ENCODE measurements around the gene SDHB. TPM values are rescaled to one million over a fixed set of nuclear protein-coding genes. Genes with fewer than 3 reads are reported as not detected.

SDHB gene
- total and polyA plus RNA-seq, 9 of the 15 experiments (the other 6 are each of a cell fraction or from before 2014, with no cell fraction given) = 207 to 554 (median 365) TPM

- TF ChIP-seq PCBP1 (IDR thresholded peaks at IDR 0.05; ENCODE audit: low read depth, low read length, poor library complexity, severe bottlenecking) = no peak
- TF ChIP-seq HNRNPH1 (optimal IDR thresholded peaks at IDR 0.05; ENCODE audit: low read depth, low read length) = no peak
- TF ChIP-seq HNRNPK (IDR thresholded peaks at IDR 0.05; ENCODE audit: low read depth, low read length, poor library complexity, severe bottlenecking) = no peak
- no peak for TF ChIP-seq RFX1 (IDR thresholded peaks at IDR 0.05)
- TF ChIP-seq HCFC1 (IDR thresholded peaks at IDR 0.05; ENCODE audit: low read depth, low read length) = peak; percentile 74
- TF ChIP-seq KAT2B (IDR thresholded peaks at IDR 0.05; ENCODE audit: low read depth, low read length) = no peak
- TF ChIP-seq PRPF4 (IDR thresholded peaks at IDR 0.05; ENCODE audit: insufficient read depth, low read depth, low read length, poor library complexity, severe bottlenecking) = no peak
- TF ChIP-seq FOXO4 (CRISPR knock-in tag; IDR thresholded peaks at IDR 0.05) = no peak
- no peak for TF ChIP-seq ZFP30 (CRISPR knock-in tag; IDR thresholded peaks at IDR 0.05; ENCODE audit: borderline replicate concordance)
- TF ChIP-seq TFAP4 (CRISPR knock-in tag; IDR thresholded peaks at IDR 0.05; ENCODE audit: borderline replicate concordance) = peak; percentile 86
- no peak for TF ChIP-seq FOXP1 (CRISPR knock-in tag; IDR thresholded peaks at IDR 0.05)
- no peak for TF ChIP-seq ZNF717 (CRISPR knock-in tag; IDR thresholded peaks at IDR 0.05)
- peak; percentile 82; the same call in 1 of the 2 replicates for TF ChIP-seq HDGF (IDR thresholded peaks at IDR 0.05)
- TF ChIP-seq KDM1A (IDR thresholded peaks at IDR 0.05) = no peak
- TF ChIP-seq BCLAF1 (IDR thresholded peaks at IDR 0.05; ENCODE audit: borderline replicate concordance in 1 of 2, control insufficient read depth in 1 of 2, low read depth in 2 of 2, low read length in 1 of 2) = no peak
- no peak for TF ChIP-seq TSC22D4 (tag; IDR thresholded peaks at IDR 0.05)
- TF ChIP-seq NCOA6 (IDR thresholded peaks at IDR 0.05) = no peak
- TF ChIP-seq CCAR2 (IDR thresholded peaks at IDR 0.05; ENCODE audit: low read depth, low read length) = no peak
- no peak for TF ChIP-seq ZBTB8A (IDR thresholded peaks at IDR 0.05; ENCODE audit: partially characterized antibody)
- TF ChIP-seq PRMT5 (CRISPR knock-in tag; IDR thresholded peaks at IDR 0.05) = no peak
- TF ChIP-seq GABPA (tag; conservative IDR thresholded peaks at IDR 0.05; ENCODE audit: low read depth) = peak; percentile 93
- peak in 1 of 2 experiments; percentile 41; a peak in 1 of 3 replicates for TF ChIP-seq CBX3 (IDR thresholded peaks at IDR 0.05; ENCODE audit: borderline replicate concordance in 1 of 2, low read length in 2 of 2)
- TF ChIP-seq TEAD4 (IDR thresholded peaks at IDR 0.05; ENCODE audit: low read length) = no peak
- TF ChIP-seq TEAD4 (CRISPR knock-in tag; IDR thresholded peaks at IDR 0.05; ENCODE audit: borderline replicate concordance) = no peak
Measured at GRCh38 chr1:17053685-17054410, at the start of gene SDHB (continued).
